K562 (cell line): Measurements from ENCODE around the gene PIEZO2. TPM values are rescaled to one million over a fixed set of nuclear protein-coding genes. Genes with fewer than 3 reads are reported as not detected.

Experiments used
- ATAC-seq: fragments of 200-7000 bp; cut with Tn5 transposase; 3 replicates; pipeline ENCODE4 v1.9.1; 2020; ENCODE audit warnings: moderate library complexity
- BruUV-seq: library from RNA; stranded (reverse); fragments of 400-500 nt; replicated peaks from 2 replicates; lab custom pipeline; 2021; lab: Mats Ljungman, UMichigan
- CTCF ChIA-PET: fragments of 300-600 bp; formaldehyde crosslinking; extraction: SDS; loops from one replicate; lab custom pipeline; 2021; ENCODE audit warnings: low intra/inter-chr PET ratio; lab: Yijun Ruan, JAX
- POLR2A ChIA-PET: fragments of 300-600, 350-650 bp; sonication (Branson Sonifier 250); formaldehyde crosslinking; extraction: SDS; loops from one replicate; lab custom pipeline; 2021; ENCODE audit warnings: antibody characterized with exemption, inconsistent platforms; lab: Yijun Ruan, JAX
- DNase-seq, 4 experiments: peaks; one replicate each; pipeline versions ENCODE4 v3.0.0 to v3.0.0-alpha.2; 2011 to 2018; ENCODE audit warnings: low spot score in 3 of 4, mixed read lengths in 3 of 4; ENCODE audit errors: extremely low read depth in 1 of 4
- FAIRE-seq: peaks from 2 replicates; lab custom pipeline; 2011; peaks lifted over from hg19 to GRCh38; lab: Jason Lieb, UNC
- H2AFZ ChIP-seq: 2 replicates; pipeline ENCODE4 v1.6.0; 2011; ENCODE audit warnings: low read depth, low read length, control low read depth, inconsistent platforms
- H3K27ac ChIP-seq: fragments of 200-600 bp; 3 replicates; pipeline ENCODE4 v1.8.0; 2011; ENCODE audit warnings: low read depth, mild to moderate bottlenecking, control low read depth, inconsistent platforms, low read length, moderate library complexity, mixed read lengths; ENCODE audit errors: extremely low read depth
- H3K27me3 ChIP-seq, 2 experiments: fragments of 300-600 bp in 1 of 2; 2 replicates in 1 of 2; 3 replicates in 1 of 2; pipeline versions ENCODE4 v1.6.0 to v1.8.0; 2011; ENCODE audit warnings: inconsistent platforms in 2 of 2, low read length in 2 of 2, mild to moderate bottlenecking in 1 of 2, mixed read lengths in 1 of 2, moderate library complexity in 1 of 2; ENCODE audit not compliant: control insufficient read depth in 2 of 2, insufficient read depth in 2 of 2
- H3K36me3 ChIP-seq: fragments of 300-600 bp; 3 replicates; pipeline ENCODE4 v1.8.0; 2011; ENCODE audit warnings: mild to moderate bottlenecking, low read length, inconsistent platforms; ENCODE audit not compliant: control insufficient read depth, insufficient read depth
- H3K4me1 ChIP-seq, 2 experiments: fragments of 200-600 bp in 1 of 2; replicated peaks in 1 of 2; 2 replicates in 1 of 2; 3 replicates in 1 of 2; pipeline versions ENCODE4 v1.5.1 to v1.8.0; 2011; ENCODE audit warnings: inconsistent platforms in 2 of 2, low read length in 2 of 2, mild to moderate bottlenecking in 1 of 2, mixed read lengths in 1 of 2, moderate library complexity in 1 of 2; ENCODE audit not compliant: control insufficient read depth in 2 of 2, insufficient read depth in 2 of 2
- H3K4me2 ChIP-seq: 2 replicates; pipeline ENCODE4 v1.6.1; 2011; ENCODE audit warnings: low read length, control low read depth, inconsistent platforms, mixed read lengths; ENCODE audit not compliant: insufficient read depth
- H3K4me3 ChIP-seq: fragments of 200-600 bp; sonication (generic), shearing (Covaris generic); 2 replicates; pipeline ENCODE4 v1.5.1; 2016; ENCODE audit warnings: control low read depth, inconsistent platforms
- H3K79me2 ChIP-seq: fragments of 200-600 bp; 3 replicates; pipeline ENCODE4 v1.8.0; 2011; ENCODE audit warnings: low read length, inconsistent platforms; ENCODE audit not compliant: control insufficient read depth, insufficient read depth
- H3K9ac ChIP-seq, 2 experiments: 2 replicates each; pipeline versions ENCODE4 v1.6.0 to v1.6.1; 2011; ENCODE audit warnings: low read depth in 2 of 2, low read length in 2 of 2, control low read depth in 1 of 2, inconsistent platforms in 1 of 2, mild to moderate bottlenecking in 1 of 2, mixed read lengths in 1 of 2; ENCODE audit not compliant: insufficient read depth in 1 of 2
- H3K9me1 ChIP-seq: one replicate; pipeline ENCODE4 v1.6.0; 2011; ENCODE audit warnings: inconsistent platforms, mild to moderate bottlenecking, low read length, moderate library complexity; ENCODE audit not compliant: control insufficient read depth, insufficient read depth
- H3K9me3 ChIP-seq: replicated peaks from 2 replicates; pipeline ENCODE4 v1.5.1; 2011; ENCODE audit warnings: low read depth, low read length, inconsistent platforms; ENCODE audit not compliant: control insufficient read depth, insufficient read depth
- H4K20me1 ChIP-seq: replicated peaks from 2 replicates; pipeline ENCODE4 v1.6.1; 2011; ENCODE audit warnings: low read length, inconsistent platforms, mixed read lengths; ENCODE audit not compliant: control insufficient read depth, insufficient read depth
- COPS2 ChIP-seq: fragments of 450-650 bp; conservative IDR thresholded peaks from 2 replicates; pipeline ENCODE4 v1.6.1; 2016; ENCODE audit warnings: mild to moderate bottlenecking, moderate library complexity
- DMBX1 ChIP-seq: fragments of 250-450 bp; sonication (Bioruptor Pico); IDR thresholded peaks from 2 replicates; pipeline ENCODE4 v1.8.0; 2022; ENCODE audit warnings: inconsistent platforms, mild to moderate bottlenecking, moderate library complexity, borderline replicate concordance
- HDAC2 ChIP-seq: fragments of 450-650 bp; IDR thresholded peaks from 2 replicates; pipeline ENCODE4 v1.6.1; 2016; ENCODE audit warnings: mild to moderate bottlenecking
- HMG20B ChIP-seq: fragments of 250-450 bp; sonication (Bioruptor Pico); IDR thresholded peaks from 2 replicates; pipeline ENCODE4 v1.5.0; 2021; ENCODE audit warnings: mild to moderate bottlenecking
- IRF2 ChIP-seq: sonication (generic); formaldehyde crosslinking; IDR thresholded peaks from 2 replicates; pipeline ENCODE4 v1.8.1; 2022; ENCODE audit warnings: mild to moderate bottlenecking, missing genetic modification reagents
- MTA1 ChIP-seq: fragments of 450-650 bp; IDR thresholded peaks from 2 replicates; pipeline ENCODE4 v1.6.1; 2017; ENCODE audit warnings: borderline replicate concordance
- NCOA6 ChIP-seq: fragments of 450-650 bp; IDR thresholded peaks from 2 replicates; pipeline ENCODE4 v1.6.1; 2017; ENCODE audit warnings: mild to moderate bottlenecking
- NCOR1 ChIP-seq: fragments of 450-650 bp; IDR thresholded peaks from 2 replicates; pipeline ENCODE4 v1.6.1; 2016; ENCODE audit warnings: mild to moderate bottlenecking, moderate library complexity
- SRSF1 ChIP-seq: fragments of 200-400 bp; formaldehyde crosslinking; IDR thresholded peaks from 2 replicates; pipeline ENCODE4 v1.6.1; 2017; ENCODE audit warnings: mild to moderate bottlenecking, low read depth, low read length, moderate library complexity
- ZBTB7A ChIP-seq: IDR thresholded peaks from 2 replicates; pipeline ENCODE4 v1.6.1; 2011; ENCODE audit warnings: low read depth, mild to moderate bottlenecking, low read length, moderate library complexity, borderline replicate concordance; ENCODE audit not compliant: control insufficient read depth
- WGBS: fragments of 100-300 bp; shearing (Covaris generic); methylation state at CpG from one replicate; pipeline ENCODE4 v1.1.6; 2016; ENCODE audit warnings: low coverage, mixed read lengths; ENCODE audit not compliant: insufficient coverage; ENCODE audit errors: missing lambda C conversion rate; 5-methylcytosine and 5-hydroxymethylcytosine counted together
- in situ Hi-C: fragments of 300-500 bp; cut with MboI; formaldehyde crosslinking; loops from 4 replicates; pipeline ENCODE4 v1.15.0; 2018; ENCODE audit warnings: inconsistent platforms, mixed read lengths
- intact Hi-C: fragments of 100-400 bp; cut with micrococcal nuclease; formaldehyde crosslinking; loops from 2 replicates; pipeline ENCODE4 v1.14.2; 2022
- polyA plus RNA-seq, 8 experiments: library from polyadenylated mRNA; depleted of rRNA in 4 of 8; stranded (reverse) in 5 of 8; unstranded in 3 of 8; fragments of >200 nt; fragmentation: Nextera tagmentation in 2 of 8; fragmentation: Illumina TruSeq in 1 of 8; extraction: Ambion mirVana in 2 of 8; extraction: Trizol in 1 of 8; gene quantifications; 2 replicates each; pipeline versions ENCODE4 v1.2.1 to v1.2.3, GENCODE V29; 2011 to 2014; ENCODE audit warnings: inconsistent platforms in 1 of 8, missing spikeins in 1 of 8
- total RNA-seq, 7 experiments: library from RNA; depleted of rRNA in 6 of 7; stranded (reverse); fragments of >200 nt in 6 of 7; fragmentation: Illumina TruSeq in 2 of 7; extraction: Trizol in 2 of 7; gene quantifications; 2 replicates each; pipeline versions ENCODE4 v1.2.1 to v1.2.3, GENCODE V29; 2011 to 2021; ENCODE audit warnings: low replicate concordance in 1 of 7
- TF ChIP-seq, protein P1 (sequence below): fragments of 450-650 bp; IDR thresholded peaks from 2 replicates; pipeline ENCODE4 v1.6.1; 2016; ENCODE audit warnings: low read depth

PIEZO2 gene
- total and polyA plus RNA-seq, 9 of the 15 experiments (the other 6 are each of a cell fraction or from before 2014, with no cell fraction given), result 0.54 to 4.1 (median 2.0) TPM

DNA sequence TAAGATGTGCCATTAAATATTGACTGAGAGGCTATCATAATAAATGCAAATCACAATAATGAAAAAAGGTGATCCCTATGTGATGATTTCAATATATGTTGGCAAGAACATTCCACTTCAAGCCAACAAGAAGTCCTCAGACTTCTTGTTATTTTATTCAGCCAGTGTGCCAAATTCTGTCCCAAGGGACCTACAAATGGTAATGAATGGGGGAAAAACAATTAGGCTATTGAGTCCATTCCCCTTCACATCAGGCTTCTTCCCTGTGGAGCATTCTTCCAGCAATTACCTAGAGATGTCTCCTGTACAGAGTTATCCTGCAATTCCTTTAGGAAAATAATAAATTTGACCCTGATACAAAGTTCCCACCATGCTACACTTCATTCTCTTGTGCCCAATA is 144.4 kb downstream of the PIEZO2 start:
- CTCF ChIA-PET, result no interaction called here
- Histone ChIP-seq H3K27ac (no peak overlapping the region), H3K4me2 (no peak overlapping the region), H3K36me3 (no peaks in the 10 kb centered on the region), H4K20me1 (no peaks in the 10 kb centered on the region), H3K4me1 (no peaks in the 10 kb centered on the region), H3K9me1 (no peaks in the 10 kb centered on the region), H3K27me3 (no peaks in the 10 kb centered on the region), H2AFZ (no peak overlapping the region), H3K9me3 (no peaks in the 10 kb centered on the region)
- POLR2A ChIA-PET, result no interaction called here
- in situ Hi-C loops (no loop called here), intact Hi-C loops (no loop called here)
- no TSS peak for BruUV-seq
- DNase-seq (no peak), FAIRE-seq (no peak)
- no peak for TF ChIP-seq ZBTB7A
- TF ChIP-seq HMG20B (CRISPR knock-in tag), result no peak
- TF ChIP-seq, all 486 proteins: peak for 0
- no peak overlapping the region for H3K4me3 ChIP-seq
- no peak for ATAC-seq
- no peaks in the 10 kb centered on the region for H3K79me2 ChIP-seq
- no peak overlapping the region for H3K9ac ChIP-seq

DNA sequence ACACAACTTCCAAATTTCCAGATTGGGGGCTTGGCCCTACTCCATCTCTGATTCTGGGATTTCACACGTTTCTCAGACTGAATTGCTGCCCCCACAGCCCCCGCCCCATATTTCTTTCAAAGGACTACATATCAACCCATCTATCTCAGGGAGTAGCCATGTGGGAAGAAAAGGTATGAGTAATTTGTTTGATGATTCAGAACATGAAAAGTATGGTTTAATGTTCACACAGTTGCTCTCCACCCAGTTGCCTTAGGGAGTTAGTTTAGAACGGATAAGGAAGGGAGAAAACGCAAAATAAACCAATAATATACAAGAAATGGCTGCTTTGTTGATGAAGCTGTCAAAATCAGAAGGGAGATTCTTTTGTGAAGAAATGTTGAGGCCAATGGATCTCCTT is 145.1 kb downstream of the PIEZO2 start:
- WGBS, result 2% methylated on average over 4 of the region's 4 CpGs
- H3K4me2 ChIP-seq, result no peak overlapping the region
- no peaks in the 10 kb centered on the region for H3K9me1 ChIP-seq
- no TSS peak for BruUV-seq
- POLR2A ChIA-PET, result no interaction called here
- H3K27ac ChIP-seq, result no peak overlapping the region
- no peaks in the 10 kb centered on the region for H3K36me3 ChIP-seq
- no peaks in the 10 kb centered on the region for H4K20me1 ChIP-seq
- in situ Hi-C loops, result no loop called here
- no peak overlapping the region for H3K4me3 ChIP-seq
- no peak overlapping the region for H2AFZ ChIP-seq
- FAIRE-seq (no peak), DNase-seq (no peak), ATAC-seq (no peak)
- CTCF ChIA-PET, result no interaction called here
- intact Hi-C loops, result no loop called here
- H3K27me3 ChIP-seq, result no peaks in the 10 kb centered on the region
- no peak overlapping the region for H3K9ac ChIP-seq
- no peaks in the 10 kb centered on the region for H3K9me3 ChIP-seq
- no peaks in the 10 kb centered on the region for H3K79me2 ChIP-seq
- no peaks in the 10 kb centered on the region for H3K4me1 ChIP-seq
- TF ChIP-seq, protein P1, sequence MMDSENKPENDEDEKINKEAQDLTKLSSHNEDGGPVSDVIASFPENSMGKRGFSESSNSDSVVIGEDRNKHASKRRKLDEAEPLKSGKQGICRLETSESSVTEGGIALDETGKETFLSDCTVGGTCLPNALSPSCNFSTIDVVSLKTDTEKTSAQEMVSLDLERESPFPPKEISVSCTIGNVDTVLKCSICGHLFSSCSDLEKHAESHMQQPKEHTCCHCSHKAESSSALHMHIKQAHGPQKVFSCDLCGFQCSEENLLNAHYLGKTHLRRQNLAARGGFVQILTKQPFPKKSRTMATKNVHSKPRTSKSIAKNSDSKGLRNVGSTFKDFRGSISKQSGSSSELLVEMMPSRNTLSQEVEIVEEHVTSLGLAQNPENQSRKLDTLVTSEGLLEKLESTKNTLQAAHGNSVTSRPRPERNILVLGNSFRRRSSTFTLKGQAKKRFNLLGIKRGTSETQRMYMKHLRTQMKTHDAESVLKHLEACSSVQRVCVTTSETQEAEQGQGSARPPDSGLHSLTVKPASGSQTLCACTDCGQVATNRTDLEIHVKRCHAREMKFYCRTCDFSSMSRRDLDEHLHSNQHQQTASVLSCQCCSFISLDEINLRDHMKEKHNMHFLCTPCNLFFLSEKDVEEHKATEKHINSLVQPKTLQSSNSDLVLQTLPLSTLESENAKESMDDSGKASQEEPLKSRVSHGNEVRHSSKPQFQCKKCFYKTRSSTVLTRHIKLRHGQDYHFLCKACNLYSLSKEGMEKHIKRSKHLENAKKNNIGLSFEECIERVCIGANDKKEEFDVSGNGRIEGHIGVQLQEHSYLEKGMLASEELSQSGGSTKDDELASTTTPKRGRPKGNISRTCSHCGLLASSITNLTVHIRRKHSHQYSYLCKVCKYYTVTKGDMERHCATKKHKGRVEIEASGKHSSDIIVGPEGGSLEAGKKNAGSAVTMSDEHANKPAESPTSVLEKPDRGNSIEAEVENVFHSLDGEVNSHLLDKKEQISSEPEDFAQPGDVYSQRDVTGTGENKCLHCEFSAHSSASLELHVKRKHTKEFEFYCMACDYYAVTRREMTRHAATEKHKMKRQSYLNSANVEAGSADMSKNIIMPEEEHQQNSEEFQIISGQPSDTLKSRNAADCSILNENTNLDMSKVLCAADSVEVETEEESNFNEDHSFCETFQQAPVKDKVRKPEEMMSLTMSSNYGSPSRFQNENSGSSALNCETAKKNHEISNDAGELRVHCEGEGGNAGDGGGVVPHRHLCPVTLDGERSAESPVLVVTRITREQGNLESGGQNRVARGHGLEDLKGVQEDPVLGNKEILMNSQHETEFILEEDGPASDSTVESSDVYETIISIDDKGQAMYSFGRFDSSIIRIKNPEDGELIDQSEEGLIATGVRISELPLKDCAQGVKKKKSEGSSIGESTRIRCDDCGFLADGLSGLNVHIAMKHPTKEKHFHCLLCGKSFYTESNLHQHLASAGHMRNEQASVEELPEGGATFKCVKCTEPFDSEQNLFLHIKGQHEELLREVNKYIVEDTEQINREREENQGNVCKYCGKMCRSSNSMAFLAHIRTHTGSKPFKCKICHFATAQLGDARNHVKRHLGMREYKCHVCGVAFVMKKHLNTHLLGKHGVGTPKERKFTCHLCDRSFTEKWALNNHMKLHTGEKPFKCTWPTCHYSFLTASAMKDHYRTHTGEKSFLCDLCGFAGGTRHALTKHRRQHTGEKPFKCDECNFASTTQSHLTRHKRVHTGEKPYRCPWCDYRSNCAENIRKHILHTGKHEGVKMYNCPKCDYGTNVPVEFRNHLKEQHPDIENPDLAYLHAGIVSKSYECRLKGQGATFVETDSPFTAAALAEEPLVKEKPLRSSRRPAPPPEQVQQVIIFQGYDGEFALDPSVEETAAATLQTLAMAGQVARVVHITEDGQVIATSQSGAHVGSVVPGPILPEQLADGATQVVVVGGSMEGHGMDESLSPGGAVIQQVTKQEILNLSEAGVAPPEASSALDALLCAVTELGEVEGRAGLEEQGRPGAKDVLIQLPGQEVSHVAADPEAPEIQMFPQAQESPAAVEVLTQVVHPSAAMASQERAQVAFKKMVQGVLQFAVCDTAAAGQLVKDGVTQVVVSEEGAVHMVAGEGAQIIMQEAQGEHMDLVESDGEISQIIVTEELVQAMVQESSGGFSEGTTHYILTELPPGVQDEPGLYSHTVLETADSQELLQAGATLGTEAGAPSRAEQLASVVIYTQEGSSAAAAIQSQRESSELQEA, result no peak
- no peak for TF ChIP-seq SRSF1
- TF ChIP-seq IRF2 (CRISPR knock-in tag), result no peak
- no peak for TF ChIP-seq DMBX1 (CRISPR knock-in tag)
- TF ChIP-seq NCOR1, result no peak
- TF ChIP-seq NCOA6, result no peak
- no peak for TF ChIP-seq MTA1
- TF ChIP-seq COPS2, result no peak
- no peak for TF ChIP-seq HDAC2
